ENCODE data around the gene SETBP1. TPM values are rescaled to one million over a fixed set of nuclear protein-coding genes. Genes with fewer than 3 reads are reported as not detected.

The SETBP1 gene
- total and polyA plus RNA-seq, 2 of the 4 experiments (the other 2 are of a cell fraction), result 0.19 to 0.36 TPM

DNA sequence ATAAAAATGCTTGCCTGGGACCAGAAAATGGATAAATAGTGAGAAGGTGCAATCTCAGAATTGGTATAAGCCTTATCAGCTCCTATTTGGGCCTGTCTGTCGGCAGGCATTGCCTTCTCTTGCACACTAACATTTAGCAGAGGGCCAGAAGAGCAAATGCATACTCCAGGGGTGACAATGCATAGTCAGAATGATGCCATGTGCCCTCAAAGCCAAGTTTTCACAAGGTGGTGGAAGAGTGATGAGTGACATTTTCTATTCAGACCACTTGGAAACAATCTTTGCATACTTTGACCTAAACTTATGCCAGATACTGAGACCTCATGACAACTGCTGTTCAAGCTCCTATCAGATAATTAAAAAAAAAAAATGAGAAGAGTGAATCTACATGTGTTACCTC lies 276.3 kb downstream of the SETBP1 start:
- Histone ChIP-seq H2BK5ac (ENCODE audit: low read depth, low read length, poor library complexity, severe bottlenecking) (no peak overlapping the region), H3K56ac (ENCODE audit: extremely low read depth, insufficient read depth, low read length) (no peak overlapping the region), H2BK20ac (ENCODE audit: low read depth, low read length) (no peak overlapping the region), H3K79me1 (ENCODE audit: low read depth in 1 of 2, low read length in 2 of 2) (no peaks in the 10 kb centered on the region), H3K27me3 (ENCODE audit: control insufficient read depth, insufficient read depth, low read length) (no peaks in the 10 kb centered on the region), H3K4me2 (ENCODE audit: low read depth, low read length) (no peak overlapping the region), H3K9ac (ENCODE audit: low read depth, low read length) (no peak overlapping the region), H2AFZ (replicated peaks; ENCODE audit: low read length, poor library complexity) (no peak overlapping the region), H3K27ac (ENCODE audit: insufficient read depth, low read length) (no peak overlapping the region), H3K9me1 (ENCODE audit: insufficient read depth, low read length) (no peaks in the 10 kb centered on the region), H3K4me3 (ENCODE audit: insufficient read depth, low read depth, low read length) (no peak overlapping the region), H2BK120ac (ENCODE audit: low read depth, low read length) (no peak overlapping the region), H4K20me1 (ENCODE audit: insufficient read depth, low read length) (no peaks in the 10 kb centered on the region), H4K91ac (ENCODE audit: insufficient read depth, low read depth, low read length) (no peak overlapping the region), H3K9me3 (ENCODE audit: control insufficient read depth, insufficient read depth, low read length) (no peaks in the 10 kb centered on the region), H3K23ac (ENCODE audit: low read depth, low read length) (no peak overlapping the region), H3K4me1 (ENCODE audit: control insufficient read depth, insufficient read depth, low read length) (no peaks in the 10 kb centered on the region), H2AK9ac (replicated peaks; ENCODE audit: low read depth, low read length, poor library complexity) (no peak overlapping the region), H4K5ac (ENCODE audit: low read depth, low read length) (no peak overlapping the region), H3K18ac (ENCODE audit: low read depth, low read length) (no peak overlapping the region), H3K36me3 (ENCODE audit: control insufficient read depth, insufficient read depth, low read length) (no peaks in the 10 kb centered on the region), H4K8ac (ENCODE audit: low read depth in 2 of 2, low read length in 2 of 2) (no peak overlapping the region), H2BK15ac (ENCODE audit: low read depth, low read length) (no peak overlapping the region), H3K14ac (replicated peaks; ENCODE audit: low read depth, low read length) (no peak overlapping the region), H2AK5ac (ENCODE audit: low read depth, low read length) (no peak overlapping the region), H3K4ac (ENCODE audit: low read depth, low read length) (no peak overlapping the region)
- DNase-seq (no peak), ATAC-seq (ENCODE audit: low read depth) (no peak)
- POLR2A ChIA-PET (ENCODE audit: unreplicated experiment), result no interaction called here
- no TSS peak for BruUV-seq (replicated peaks)
- TF ChIP-seq SMC3 (IDR thresholded peaks at IDR 0.05; ENCODE audit: low read depth, low read length) (no peak), BHLHE40 (IDR thresholded peaks at IDR 0.05; ENCODE audit: low read depth, low read length) (no peak), CEBPB (IDR thresholded peaks at IDR 0.05; ENCODE audit: low read depth, low read length) (no peak), RFX5 (IDR thresholded peaks at IDR 0.05; ENCODE audit: low read depth, low read length) (no peak), POLR2A (IDR thresholded peaks at IDR 0.05; ENCODE audit: low read depth, low read length) (no peak)
- CTCF ChIA-PET, result interaction anchor here (1.0 kb wide), 1 partner anchor 22 kb away, joined by 3 read pairs; no protein-coding TSS in a partner anchor
- WGBS, 2 experiments (ENCODE audit: extremely low coverage in 2 of 2, insufficient read length in 1 of 2), result no CpG with 5 or more reads among the region's 1 CpG
- dilution Hi-C loops (cut with HindIII; ENCODE audit: low sequenced_read_pairs, unreplicated experiment) (no loop called here), intact Hi-C loops (cut with micrococcal nuclease) (no loop called here), in situ Hi-C loops (cut with MboI; ENCODE audit: low sequenced_read_pairs) (no loop called here)

Measured in IMR-90 (cell line).